H9 (cell line): ENCODE measurements around the gene OPRL1. TPM values are rescaled to one million over a fixed set of nuclear protein-coding genes. Genes with fewer than 3 reads are reported as not detected.

Experiments
- DNase-seq: peaks from one replicate; pipeline ENCODE4 v3.0.0-alpha.2; 2017
- H2AFZ ChIP-seq: one replicate; pipeline ENCODE4 v1.6.1; 2013; ENCODE audit warnings: mild to moderate bottlenecking, low read length, control low read depth, moderate library complexity
- H2AK5ac ChIP-seq: 2 replicates; pipeline ENCODE4 v1.6.1; 2013; ENCODE audit warnings: low read length, control low read depth, mixed read lengths; ENCODE audit not compliant: insufficient read length
- H2BK120ac ChIP-seq: one replicate; pipeline ENCODE4 v1.6.1; 2013; ENCODE audit warnings: low read depth, mild to moderate bottlenecking, low read length, control low read depth, inconsistent platforms; ENCODE audit not compliant: poor library complexity, severe bottlenecking
- H2BK12ac ChIP-seq: 2 replicates; pipeline ENCODE4 v1.6.1; 2013; ENCODE audit warnings: low read length, control low read depth, mixed read lengths, low read depth; ENCODE audit not compliant: insufficient read length
- H2BK15ac ChIP-seq: 2 replicates; pipeline ENCODE4 v1.6.1; 2013; ENCODE audit warnings: low read depth, low read length, control low read depth
- H2BK20ac ChIP-seq: one replicate; pipeline ENCODE4 v1.6.1; 2013; ENCODE audit warnings: low read depth, mild to moderate bottlenecking, low read length, control low read depth, inconsistent platforms; ENCODE audit not compliant: poor library complexity, severe bottlenecking
- H2BK5ac ChIP-seq: 2 replicates; pipeline ENCODE4 v1.6.1; 2013; ENCODE audit warnings: low read length, control low read depth, mixed read lengths; ENCODE audit not compliant: insufficient read length
- H3K14ac ChIP-seq: 2 replicates; pipeline ENCODE4 v1.6.1; 2013; ENCODE audit warnings: low read length, control low read depth; ENCODE audit not compliant: insufficient read depth
- H3K18ac ChIP-seq: 2 replicates; pipeline ENCODE4 v1.6.1; 2013; ENCODE audit warnings: low read depth, mild to moderate bottlenecking, mixed read lengths, low read length, control low read depth; ENCODE audit not compliant: insufficient read length
- H3K23ac ChIP-seq: 2 replicates; pipeline ENCODE4 v1.6.1; 2013; ENCODE audit warnings: low read length, control low read depth, mixed read lengths, low read depth; ENCODE audit not compliant: insufficient read length
- H3K23me2 ChIP-seq: 2 replicates; pipeline ENCODE4 v1.6.1; 2013; ENCODE audit warnings: low read depth, mild to moderate bottlenecking, mixed read lengths, low read length, control low read depth; ENCODE audit not compliant: insufficient read length, poor library complexity, severe bottlenecking
- H3K27ac ChIP-seq: 2 replicates; pipeline ENCODE4 v1.5.1; 2013; ENCODE audit warnings: low read length, control low read depth, mixed read lengths, low read depth; ENCODE audit not compliant: insufficient read length
- H3K27me3 ChIP-seq: 2 replicates; pipeline ENCODE4 v1.6.1; 2013; ENCODE audit warnings: low read length, control low read depth, inconsistent platforms; ENCODE audit not compliant: insufficient read depth
- H3K4ac ChIP-seq: 2 replicates; pipeline ENCODE4 v1.6.1; 2013; ENCODE audit warnings: low read depth, mild to moderate bottlenecking, control low read depth, inconsistent platforms, low read length, moderate library complexity
- H3K4me1 ChIP-seq: 2 replicates; pipeline ENCODE4 v1.6.1; 2013; ENCODE audit warnings: low read length, control low read depth, inconsistent platforms; ENCODE audit not compliant: insufficient read depth
- H3K4me2 ChIP-seq: 2 replicates; pipeline ENCODE4 v1.6.1; 2013; ENCODE audit warnings: low read length, control low read depth, mixed read lengths; ENCODE audit not compliant: insufficient read length, insufficient read depth
- H3K56ac ChIP-seq: 2 replicates; pipeline ENCODE4 v1.6.1; 2013; ENCODE audit warnings: low read depth, mild to moderate bottlenecking, mixed read lengths, low read length, control low read depth; ENCODE audit not compliant: insufficient read length
- H3K79me1 ChIP-seq: 2 replicates; pipeline ENCODE4 v1.6.1; 2013; ENCODE audit warnings: low read depth, mild to moderate bottlenecking, moderate library complexity, low read length, control low read depth, inconsistent platforms; ENCODE audit not compliant: insufficient read depth, poor library complexity, severe bottlenecking
- H3K79me2 ChIP-seq: 2 replicates; pipeline ENCODE4 v1.6.1; 2013; ENCODE audit warnings: low read length, control low read depth, inconsistent platforms; ENCODE audit not compliant: insufficient read depth
- H3K9ac ChIP-seq: 2 replicates; pipeline ENCODE4 v1.6.1; 2013; ENCODE audit warnings: low read length, control low read depth, mixed read lengths; ENCODE audit not compliant: insufficient read length; ENCODE audit errors: extremely low read depth
- H3K9me3 ChIP-seq: one replicate; pipeline ENCODE4 v1.6.1; 2013; ENCODE audit warnings: low read depth, low read length, inconsistent platforms; ENCODE audit not compliant: control insufficient read depth
- H3T11ph ChIP-seq: one replicate; pipeline ENCODE4 v1.6.1; 2013; ENCODE audit warnings: mild to moderate bottlenecking, low read length, control low read depth, inconsistent platforms
- H4K20me1 ChIP-seq: one replicate; pipeline ENCODE4 v1.6.1; 2013; ENCODE audit not compliant: control insufficient read depth, insufficient read length, insufficient read depth
- H4K5ac ChIP-seq: 2 replicates; pipeline ENCODE4 v1.6.1; 2013; ENCODE audit warnings: low read depth, mild to moderate bottlenecking, mixed read lengths, low read length, control low read depth; ENCODE audit not compliant: insufficient read length
- H4K8ac ChIP-seq: replicated peaks from 2 replicates; pipeline ENCODE4 v1.6.1; 2013; ENCODE audit warnings: low read length, control low read depth, mixed read lengths, low read depth; ENCODE audit not compliant: insufficient read length
- H4K91ac ChIP-seq: 2 replicates; pipeline ENCODE4 v1.6.1; 2013; ENCODE audit warnings: low read depth, mild to moderate bottlenecking, moderate library complexity, mixed read lengths, low read length, control low read depth; ENCODE audit not compliant: insufficient read length
- H3K27ac Mint-ChIP-seq, 3 experiments: 2 replicates in 2 of 3; 3 replicates in 1 of 3; pipeline ENCODE4 v1.8.0; 2020 to 2021; ENCODE audit warnings: mixed read lengths in 3 of 3, mild to moderate bottlenecking in 1 of 3, moderate library complexity in 1 of 3
- H3K27me3 Mint-ChIP-seq: 2 replicates; pipeline ENCODE4 v1.8.0; 2021; ENCODE audit warnings: low read depth, mild to moderate bottlenecking, moderate library complexity, mixed read lengths
- H3K36me3 Mint-ChIP-seq, 3 experiments: 2 replicates in 2 of 3; 3 replicates in 1 of 3; pipeline ENCODE4 v1.8.0; 2020 to 2021; ENCODE audit warnings: low read depth in 3 of 3, mixed read lengths in 3 of 3; ENCODE audit not compliant: insufficient read depth in 1 of 3
- H3K4me1 Mint-ChIP-seq, 2 experiments: 2 replicates each; pipeline ENCODE4 v1.8.0; 2020; ENCODE audit warnings: mixed read lengths in 2 of 2
- H3K4me3 Mint-ChIP-seq, 2 experiments: 2 replicates in 1 of 2; 3 replicates in 1 of 2; pipeline ENCODE4 v1.8.0; 2020 to 2021; ENCODE audit warnings: mild to moderate bottlenecking in 2 of 2, mixed read lengths in 2 of 2, moderate library complexity in 1 of 2
- H3K9me3 Mint-ChIP-seq, 2 experiments: 2 replicates in 1 of 2; 3 replicates in 1 of 2; pipeline ENCODE4 v1.8.0; 2020; ENCODE audit warnings: mild to moderate bottlenecking in 2 of 2, mixed read lengths in 2 of 2, moderate library complexity in 1 of 2
- CTCF ChIP-seq: fragments of 200-600 bp; sonication (generic); conservative IDR thresholded peaks from 3 replicates; pipeline ENCODE4 v1.8.0; 2021; ENCODE audit warnings: antibody characterized with exemption, mild to moderate bottlenecking
- WGBS: extraction: QIAGEN DNeasy Blood & Tissue Kit; methylation state at CpG from one replicate; pipeline ENCODE4 v1.1.7; 2013; ENCODE audit warnings: missing lambda C conversion rate, low lambda C conversion rate, mixed read lengths; ENCODE audit not compliant: insufficient read length; ENCODE audit errors: extremely low coverage; 5-methylcytosine and 5-hydroxymethylcytosine counted together
- total RNA-seq: library from RNA; stranded (reverse); gene quantifications from 2 replicates; pipeline ENCODE4 v1.2.1, GENCODE V29; 2021

OPRL1 gene
- total RNA-seq, 1 experiment from 2014 or later = 0.90 TPM

- no peak overlapping the region for H4K91ac ChIP-seq
- Mint-ChIP-seq H3K4me1 (no peaks in the 10 kb centered on the region; a peak in 1 of 4 replicates), H3K9me3 (no peaks in the 10 kb centered on the region), H3K27ac (no peak overlapping the region), H3K4me3 (no peak overlapping the region), H3K27me3 (peaks cover 6% of the 10 kb centered on the region; the same call in 1 of the 2 replicates), H3K36me3 (no peaks in the 10 kb centered on the region)
- H3K4me1 ChIP-seq = no peaks in the 10 kb centered on the region
- no peaks in the 10 kb centered on the region for H3K9me3 ChIP-seq
- no peak overlapping the region for H2BK15ac ChIP-seq
- no peak overlapping the region for H4K8ac ChIP-seq
- no peak for TF ChIP-seq CTCF
- no peak overlapping the region for H2BK12ac ChIP-seq
- no peaks in the 10 kb centered on the region for H3K79me1 ChIP-seq
- H3K9ac ChIP-seq = no peak overlapping the region
- no peak overlapping the region for H2BK120ac ChIP-seq
- no peak overlapping the region for H3K4ac ChIP-seq
- H4K20me1 ChIP-seq = peaks cover 3% of the 10 kb centered on the region
- DNase-seq = no peak
- no peak overlapping the region for H3K4me2 ChIP-seq
- WGBS = no CpG with 5 or more reads among the region's 18 CpGs
- no peak overlapping the region for H3K56ac ChIP-seq
- H2BK5ac ChIP-seq = no peak overlapping the region
- H3K27ac ChIP-seq = no peak overlapping the region
- no peak overlapping the region for H2AFZ ChIP-seq
- no peaks in the 10 kb centered on the region for H3K27me3 ChIP-seq
- H3K23ac ChIP-seq = no peak overlapping the region
- no peak overlapping the region for H2BK20ac ChIP-seq
- H3K23me2 ChIP-seq = no peaks in the 10 kb centered on the region
- no peaks in the 10 kb centered on the region for H3K79me2 ChIP-seq
- H2AK5ac ChIP-seq = no peak overlapping the region
- no peak overlapping the region for H3K14ac ChIP-seq
- H3T11ph ChIP-seq = no peak overlapping the region
- no peak overlapping the region for H3K18ac ChIP-seq
- H4K5ac ChIP-seq = no peak overlapping the region
Observed at GRCh38 chr20:64112691-64113443, 33.0 kb downstream of the OPRL1 start.
